SK-N-SH treated with all-trans-retinoic acid at 6 μM for 48 hours (cell line): ENCODE measurements around the gene PYM1.

Experiments
- ATAC-seq: fragments of 200-7000 bp; cut with Tn5 transposase; 3 replicates; pipeline ENCODE4 v1.9.1; 2020; ENCODE audit warnings: mild to moderate bottlenecking, moderate library complexity
- ARNTL ChIP-seq: fragments of 450-650 bp; formaldehyde crosslinking; IDR thresholded peaks from 2 replicates; pipeline ENCODE4 v1.5.0; 2020; ENCODE audit warnings: low read depth, mild to moderate bottlenecking, moderate library complexity, borderline replicate concordance
- BACH2 ChIP-seq: fragments of 250-450 bp; sonication (Bioruptor Pico); IDR thresholded peaks from 2 replicates; pipeline ENCODE4 v1.9.0; 2021; ENCODE audit warnings: mild to moderate bottlenecking, borderline replicate concordance
- CREB5 ChIP-seq: fragments of 250-450 bp; sonication (Bioruptor Pico); IDR thresholded peaks from 2 replicates; pipeline ENCODE4 v1.5.1; 2020; ENCODE audit warnings: low read depth, mild to moderate bottlenecking, moderate library complexity
- CSDC2 ChIP-seq: fragments of 250-450 bp; sonication (Bioruptor Pico); IDR thresholded peaks from 2 replicates; pipeline ENCODE4 v1.5.0; 2020; ENCODE audit warnings: mild to moderate bottlenecking, moderate library complexity
- CSRNP3 ChIP-seq: fragments of 250-450 bp; sonication (Bioruptor Pico); IDR thresholded peaks from 2 replicates; pipeline ENCODE4 v1.5.1; 2021; ENCODE audit warnings: mild to moderate bottlenecking, moderate library complexity
- ESRRG ChIP-seq: fragments of 250-450 bp; sonication (Bioruptor Pico); IDR thresholded peaks from 2 replicates; pipeline ENCODE4 v1.6.1; 2021; ENCODE audit warnings: mild to moderate bottlenecking
- GLIS3 ChIP-seq: fragments of 250-450 bp; sonication (Bioruptor Pico); IDR thresholded peaks from 2 replicates; pipeline ENCODE4 v1.5.0; 2020; ENCODE audit warnings: mild to moderate bottlenecking, moderate library complexity
- OSR1 ChIP-seq: fragments of 250-450 bp; sonication (Bioruptor Pico); IDR thresholded peaks from 2 replicates; pipeline ENCODE4 v1.8.0; 2022; ENCODE audit warnings: moderate library complexity, mild to moderate bottlenecking, inconsistent platforms
- PATZ1 ChIP-seq: fragments of 250-450 bp; sonication (Bioruptor Pico); IDR thresholded peaks from 2 replicates; pipeline ENCODE4 v1.8.0; 2020; ENCODE audit warnings: mild to moderate bottlenecking, moderate library complexity, borderline replicate concordance
- POU6F1 ChIP-seq: fragments of 250-450 bp; sonication (Bioruptor Pico); IDR thresholded peaks from 2 replicates; pipeline ENCODE4 v1.8.0; 2021; ENCODE audit warnings: low read depth, mild to moderate bottlenecking, moderate library complexity, borderline replicate concordance
- RARB ChIP-seq: fragments of 250-450 bp; sonication (Bioruptor Pico); IDR thresholded peaks from 2 replicates; pipeline ENCODE4 v1.8.0; 2021; ENCODE audit warnings: mild to moderate bottlenecking, moderate library complexity
- SNAI2 ChIP-seq: fragments of 250-450 bp; sonication (Bioruptor Pico); IDR thresholded peaks from 2 replicates; pipeline ENCODE4 v1.5.0; 2020; ENCODE audit warnings: mild to moderate bottlenecking, moderate library complexity
- TCF4 ChIP-seq: fragments of 250-450 bp; sonication (Bioruptor Pico); IDR thresholded peaks from 2 replicates; pipeline ENCODE4 v1.8.0; 2021; ENCODE audit warnings: mild to moderate bottlenecking, moderate library complexity, borderline replicate concordance
- TOX ChIP-seq: fragments of 250-450 bp; sonication (Bioruptor Pico); IDR thresholded peaks from 2 replicates; pipeline ENCODE4 v1.8.0; 2021; ENCODE audit warnings: mild to moderate bottlenecking, moderate library complexity, borderline replicate concordance
- TSHZ2 ChIP-seq: fragments of 250-450 bp; sonication (Bioruptor Pico); IDR thresholded peaks from 2 replicates; pipeline ENCODE4 v1.5.0; 2020; ENCODE audit warnings: mild to moderate bottlenecking, moderate library complexity
- ZC3H10 ChIP-seq: fragments of 250-450 bp; sonication (Bioruptor Pico); IDR thresholded peaks from 2 replicates; pipeline ENCODE4 v1.5.1; 2021; ENCODE audit warnings: mild to moderate bottlenecking, moderate library complexity
- ZFP3 ChIP-seq: fragments of 250-450 bp; sonication (Bioruptor Pico); IDR thresholded peaks from 2 replicates; pipeline ENCODE4 v1.5.0; 2020; ENCODE audit warnings: mild to moderate bottlenecking, moderate library complexity
- ZFP30 ChIP-seq: fragments of 450-650 bp; formaldehyde crosslinking; IDR thresholded peaks from 2 replicates; pipeline ENCODE4 v1.5.0; 2022; ENCODE audit warnings: mild to moderate bottlenecking, moderate library complexity
- ZNF70 ChIP-seq: fragments of 450-650 bp; formaldehyde crosslinking; IDR thresholded peaks from 2 replicates; pipeline ENCODE4 v1.5.0; 2020; ENCODE audit warnings: mild to moderate bottlenecking, moderate library complexity

Gene PYM1

GRCh38 chr12:55970775-55971174 is 43.1 kb upstream of the PYM1 start:
- TF ChIP-seq TCF4 (CRISPR knock-in tag): no peak
- no peak for TF ChIP-seq CSDC2 (CRISPR knock-in tag)
- no peak for TF ChIP-seq SNAI2
- no peak for TF ChIP-seq ZC3H10 (CRISPR knock-in tag)
- no peak for TF ChIP-seq ZFP30 (CRISPR knock-in tag)
- no peak for TF ChIP-seq BACH2 (CRISPR knock-in tag)
- TF ChIP-seq ARNTL (CRISPR knock-in tag): no peak
- no peak for TF ChIP-seq ZFP3 (CRISPR knock-in tag)
- no peak for TF ChIP-seq OSR1 (CRISPR knock-in tag)
- TF ChIP-seq ZNF70 (CRISPR knock-in tag): no peak
- no peak for ATAC-seq

GRCh38 chr12:55969356-55969755 is 41.7 kb upstream of the PYM1 start:
- ATAC-seq: no peak
- TF ChIP-seq CREB5 (CRISPR knock-in tag) (no peak), ZFP3 (CRISPR knock-in tag) (no peak), RARB (CRISPR knock-in tag) (no peak), TOX (CRISPR knock-in tag) (no peak), GLIS3 (CRISPR knock-in tag) (no peak), TSHZ2 (CRISPR knock-in tag) (no peak), CSRNP3 (CRISPR knock-in tag) (no peak), ZFP30 (CRISPR knock-in tag) (no peak), BACH2 (CRISPR knock-in tag) (no peak), ARNTL (CRISPR knock-in tag) (no peak)

GRCh38 chr12:55966408-55967281 is 39.0 kb upstream of the PYM1 start, which contains the start of gene CDK2:
TSS of gene CDK2 (plus strand) at chr12:55966830. CDS start at chr12:55967009, 179 bp downstream.
- ATAC-seq: peak; percentile 96
- TF ChIP-seq PATZ1 (CRISPR knock-in tag) (peak; percentile 18; the same call in 1 of the 2 replicates), ZFP3 (CRISPR knock-in tag) (no peak)
- TF ChIP-seq, all 23 proteins: peak for 1

- peak; percentile 60 for ATAC-seq
- TF ChIP-seq OSR1 (CRISPR knock-in tag) (no peak), ESRRG (no peak), CSDC2 (CRISPR knock-in tag) (no peak), RARB (CRISPR knock-in tag) (no peak), POU6F1 (no peak), PATZ1 (CRISPR knock-in tag) (no peak), BACH2 (CRISPR knock-in tag) (no peak), GLIS3 (CRISPR knock-in tag) (no peak), CREB5 (CRISPR knock-in tag) (no peak)
- TF ChIP-seq, all 23 proteins: peak for 0
Measured at GRCh38 chr12:55965941-55966407, 38.3 kb upstream of the PYM1 start, which contains the start of gene PMEL. TSS of gene PMEL (minus strand) at chr12:55966042. CDS start at chr12:55966011, 31 bp downstream.
